Embryonic facial prominence (tissue), 1 donor: ENCODE measurements around the gene UBN2.
"Not testable (repeated sequence)": the region's sequence is repeated elsewhere in the genome, so short reads cannot be mapped to it uniquely, and the experiment has no call there.

Source experiments
- DNase-seq: peaks from one replicate; pipeline ENCODE4 v3.0.0-alpha.2; 2016; ENCODE audit errors: extremely low spot score

The UBN2 gene

GRCh38 chr7:139294951-139295575 lies 64.0 kb downstream of the UBN2 start:
- DNase-seq = no peak

GRCh38 chr7:139297795-139298194 lies 66.8 kb downstream of the UBN2 start:
- no peak for DNase-seq

- DNase-seq = no peak
These were observed 68.3 kb downstream of the UBN2 start for GRCh38 chr7:139299296-139299695.

- DNase-seq = no peak
These were observed 69.4 kb downstream of the UBN2 start for GRCh38 chr7:139300390-139300789.

GRCh38 chr7:139304517-139304916 lies 73.5 kb downstream of the UBN2 start:
- DNase-seq = no peak

- no peak for DNase-seq
These were observed 87.0 kb downstream of the UBN2 start for GRCh38 chr7:139317939-139318505.

- DNase-seq = no peak
These were observed 90.2 kb downstream of the UBN2 start for GRCh38 chr7:139321071-139321745.

GRCh38 chr7:139324709-139325108 lies 93.7 kb downstream of the UBN2 start:
- DNase-seq = not testable (repeated sequence)

GRCh38 chr7:139328375-139328774 lies 97.3 kb downstream of the UBN2 start:
- no peak for DNase-seq

GRCh38 chr7:139329119-139329518 lies 98.1 kb downstream of the UBN2 start:
- no peak for DNase-seq

- DNase-seq = no peak
These were observed 99.4 kb downstream of the UBN2 start for GRCh38 chr7:139330333-139331030.

GRCh38 chr7:139332697-139333359 lies 101.8 kb downstream of the UBN2 start:
- no peak for DNase-seq

GRCh38 chr7:139333443-139333842 lies 102.4 kb downstream of the UBN2 start:
- DNase-seq = not testable (repeated sequence)

GRCh38 chr7:139334399-139335150 lies 103.5 kb downstream of the UBN2 start:
- no peak for DNase-seq

- no peak for DNase-seq
These were observed 108.0 kb downstream of the UBN2 start for GRCh38 chr7:139339025-139339424.

- no peak for DNase-seq
These were observed 108.6 kb downstream of the UBN2 start for GRCh38 chr7:139339698-139340036.

GRCh38 chr7:139340037-139340807 lies 109.2 kb downstream of the UBN2 start:
- DNase-seq = peak; percentile 100

GRCh38 chr7:139340808-139341057 lies 109.7 kb downstream of the UBN2 start:
- no peak for DNase-seq

GRCh38 chr7:139341058-139341775 lies 110.2 kb downstream of the UBN2 start, which contains the start of gene FMC1:
TSS of gene FMC1 (plus strand) at chr7:139341337. CDS start at chr7:139341385, 48 bp downstream.
- peak; percentile 90 for DNase-seq

GRCh38 chr7:139341776-139342226 lies 110.8 kb downstream of the UBN2 start:
- DNase-seq = peak; percentile 86
